Forelimb muscle (tissue), 1 donor: ENCODE measurements around the gene IGFBP6. TPM values are rescaled to one million over a fixed set of nuclear protein-coding genes. Genes with fewer than 3 reads are reported as not detected.
A peak's percentile ranks its signal among the peaks of the same experiment; 100 is the strongest.
"Not testable (repeated sequence)": the region's sequence is repeated elsewhere in the genome, so short reads cannot be mapped to it uniquely, and the experiment has no call there.

Experiments
- DNase-seq: peaks from one replicate; pipeline ENCODE4 v3.0.0-alpha.2; 2013; ENCODE audit warnings: low read depth
- polyA plus RNA-seq: library from polyadenylated mRNA; unstranded; fragments of 120-200 nt; gene quantifications from one replicate; pipeline ENCODE4 v1.2.1, GENCODE V29; 2013; ENCODE audit not compliant: insufficient read length

The IGFBP6 gene
- polyA plus RNA-seq, 1 donor: 59.2 TPM

DNA sequence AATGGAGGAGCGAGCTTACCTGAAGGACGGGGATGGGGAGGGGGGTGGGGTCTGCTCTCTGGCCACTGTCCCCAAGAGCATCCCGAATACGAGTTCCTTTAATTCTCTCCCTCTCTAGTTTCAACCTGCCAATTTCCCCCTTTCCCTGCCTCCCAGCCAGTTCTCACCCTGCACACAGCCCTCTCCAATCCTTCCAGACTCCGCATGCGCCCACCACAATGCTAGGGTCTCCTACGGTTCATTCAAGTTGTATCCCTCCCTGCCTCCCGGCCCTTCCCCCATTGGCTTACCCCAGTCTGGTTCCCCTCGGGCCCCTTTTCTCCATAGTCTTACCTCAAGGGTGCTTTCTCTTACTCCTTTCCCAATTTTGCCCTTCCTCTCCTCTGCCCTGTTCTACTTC is 708 bp upstream of the IGFBP6 start:
- DNase-seq: no peak

DNA sequence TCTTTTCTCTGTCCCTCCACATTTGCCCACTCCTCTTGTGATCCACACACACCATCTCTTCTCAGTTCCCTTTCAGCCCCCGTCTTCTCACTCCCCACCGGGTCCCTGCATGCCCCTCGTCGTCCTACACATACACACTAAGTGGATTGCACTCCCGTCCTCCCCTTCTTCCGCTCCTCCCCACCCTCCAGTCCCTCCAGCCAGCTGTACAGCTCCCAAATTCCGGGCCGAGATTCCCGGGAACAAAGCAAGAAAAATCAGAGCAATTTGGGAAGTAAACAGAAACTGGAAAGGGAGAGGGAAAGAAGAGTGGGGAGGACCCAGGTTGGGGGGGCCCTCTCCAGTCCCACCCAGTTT is 282 bp upstream of the IGFBP6 start:
- DNase-seq: no peak

DNA sequence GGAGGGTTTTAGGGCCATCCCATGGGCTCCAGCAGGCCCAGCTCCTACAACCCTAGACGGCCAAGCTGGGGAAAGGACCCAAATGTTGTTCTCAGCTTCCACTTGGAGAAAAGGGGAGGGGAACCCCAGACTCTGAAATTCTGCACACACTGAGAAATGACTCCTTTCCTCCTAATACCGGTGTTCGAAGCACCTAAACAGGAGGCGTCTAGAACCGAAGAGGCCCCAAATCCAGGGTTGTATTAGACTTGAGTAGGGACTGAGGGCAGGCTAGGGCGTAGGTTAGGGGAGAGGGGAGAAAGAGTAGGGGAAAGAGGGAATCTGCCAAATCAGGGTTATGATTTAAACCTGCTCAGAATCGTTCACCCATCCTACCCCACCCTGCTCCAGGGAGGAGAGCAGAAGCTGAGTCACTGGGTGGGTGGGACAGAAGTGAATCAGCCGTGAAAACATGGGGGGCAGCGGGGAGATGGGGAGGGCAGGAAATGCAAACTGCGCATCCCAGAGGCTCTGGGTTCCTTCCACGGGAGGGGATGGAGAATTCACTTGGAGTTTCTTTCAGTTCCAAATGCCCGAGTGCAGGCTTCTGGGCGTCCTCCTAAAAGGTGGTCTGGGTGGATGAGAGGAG is 1.0 kb downstream of the IGFBP6 start:
- no peak for DNase-seq

DNA sequence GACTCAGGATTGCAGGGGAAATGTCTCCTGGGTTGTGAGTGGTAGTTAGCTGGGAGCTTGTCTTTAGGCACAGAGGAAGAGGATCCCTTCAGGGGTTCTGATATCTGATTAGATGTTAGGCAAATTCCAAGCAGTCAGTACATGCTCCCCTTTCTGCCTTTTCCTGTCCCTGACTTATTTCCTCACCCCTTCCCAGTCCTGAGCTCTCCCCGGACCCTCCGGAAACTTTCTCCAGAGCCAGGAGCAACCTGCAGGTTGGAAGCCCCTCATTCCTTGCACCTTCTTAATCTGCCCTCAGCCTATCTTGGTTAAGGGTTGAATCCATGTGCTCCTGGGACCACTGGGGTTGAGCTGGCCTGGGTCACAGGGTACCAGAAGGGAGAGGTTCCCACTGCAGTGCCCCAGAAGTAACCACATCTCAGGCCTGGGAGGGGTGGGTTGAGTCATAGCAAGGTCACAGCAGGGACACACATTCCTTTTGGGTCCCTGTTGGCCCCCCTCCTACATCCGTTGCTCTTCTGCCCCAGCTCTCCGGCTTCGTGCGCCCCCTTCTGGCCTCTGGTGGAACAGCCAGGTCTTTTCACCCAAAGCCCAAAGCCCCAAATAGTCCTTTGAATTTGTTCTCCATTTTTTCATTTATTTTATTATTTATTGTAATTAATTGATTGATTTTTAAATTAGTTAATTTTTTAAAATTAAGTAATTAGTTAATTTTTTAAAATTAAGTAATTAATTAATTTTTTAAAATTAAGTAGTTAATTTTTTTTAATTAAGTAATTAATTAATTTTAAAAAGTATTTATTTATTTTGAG is 1.8 kb downstream of the IGFBP6 start:
- peak; percentile 73 for DNase-seq

DNA sequence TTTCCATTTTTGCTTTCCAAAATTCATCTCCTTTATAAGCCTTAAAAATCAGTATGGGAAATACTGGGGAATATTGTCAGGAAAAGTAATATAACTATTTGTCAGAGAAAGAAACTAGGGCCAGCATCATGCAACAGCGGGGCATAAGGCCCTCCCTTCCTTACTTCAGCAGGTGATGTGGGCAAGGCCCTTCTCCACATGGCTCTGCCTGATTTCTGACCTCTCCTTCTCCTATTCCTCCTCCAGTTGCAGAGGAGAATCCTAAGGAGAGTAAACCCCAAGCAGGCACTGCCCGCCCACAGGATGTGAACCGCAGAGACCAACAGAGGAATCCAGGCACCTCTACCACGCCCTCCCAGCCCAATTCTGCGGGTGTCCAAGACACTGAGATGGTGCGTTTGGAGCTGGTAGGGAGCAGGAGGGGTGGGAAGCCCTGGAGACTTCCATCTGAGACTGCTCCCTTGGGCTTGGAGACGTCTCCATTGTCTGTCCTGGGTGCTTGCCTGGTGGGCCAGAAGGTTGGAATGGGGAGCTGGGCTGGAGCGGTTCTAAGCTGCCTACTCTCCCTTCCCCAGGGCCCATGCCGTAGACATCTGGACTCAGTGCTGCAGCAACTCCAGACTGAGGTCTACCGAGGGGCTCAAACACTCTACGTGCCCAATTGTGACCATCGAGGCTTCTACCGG is 3.1 kb downstream of the IGFBP6 start:
- DNase-seq: no peak

DNA sequence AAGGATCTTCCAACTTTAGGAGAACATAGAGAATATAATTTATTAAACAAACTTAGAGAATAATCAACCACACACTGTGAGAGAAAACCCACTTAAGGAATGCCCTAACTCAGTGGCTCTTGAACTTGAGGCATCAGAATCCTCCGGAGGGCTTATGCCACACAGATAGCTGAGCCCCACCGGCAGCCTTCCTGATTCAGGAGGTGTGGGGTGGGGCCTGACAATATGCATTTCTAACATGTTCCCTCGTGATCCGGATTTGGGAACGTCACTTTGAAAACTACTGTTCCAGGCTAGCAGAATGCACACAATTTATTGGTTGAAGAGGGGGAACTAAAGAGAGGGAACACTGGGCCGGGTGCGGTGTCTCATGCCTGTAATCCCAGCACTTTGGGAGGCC is 3.8 kb downstream of the IGFBP6 start:
- no peak for DNase-seq

DNA sequence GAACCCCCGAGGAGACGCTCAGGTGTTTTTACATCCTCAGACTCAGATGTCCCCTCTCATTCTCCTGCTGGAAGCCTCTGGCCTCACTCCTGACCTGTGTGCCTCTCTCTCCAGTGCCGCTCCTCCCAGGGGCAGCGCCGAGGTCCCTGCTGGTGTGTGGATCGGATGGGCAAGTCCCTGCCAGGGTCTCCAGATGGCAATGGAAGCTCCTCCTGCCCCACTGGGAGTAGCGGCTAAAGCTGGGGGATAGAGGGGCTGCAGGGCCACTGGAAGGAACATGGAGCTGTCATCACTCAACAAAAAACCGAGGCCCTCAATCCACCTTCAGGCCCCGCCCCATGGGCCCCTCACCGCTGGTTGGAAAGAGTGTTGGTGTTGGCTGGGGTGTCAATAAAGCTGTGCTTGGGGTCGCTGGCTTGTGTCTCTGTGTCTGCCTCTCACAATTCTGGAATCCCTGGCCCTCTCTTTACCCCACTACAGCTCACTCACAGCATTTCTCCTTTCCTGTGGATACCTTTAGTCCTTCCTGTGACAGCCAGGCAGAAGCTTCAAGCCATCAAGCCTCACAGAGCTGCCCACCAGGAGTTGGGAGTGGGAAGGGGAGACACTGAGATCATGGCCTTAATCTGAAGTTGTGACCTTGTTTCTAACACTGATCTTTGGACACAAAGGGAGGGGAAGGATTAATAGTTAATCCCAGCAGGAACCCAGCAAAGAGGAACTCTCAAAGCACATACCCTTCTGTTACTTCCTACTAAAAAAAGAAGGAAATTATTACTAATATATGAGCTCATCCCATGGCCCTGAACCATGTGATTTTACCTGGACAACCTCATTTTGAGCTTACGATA is 4.7 kb downstream of the IGFBP6 start:
- no peak for DNase-seq

DNA sequence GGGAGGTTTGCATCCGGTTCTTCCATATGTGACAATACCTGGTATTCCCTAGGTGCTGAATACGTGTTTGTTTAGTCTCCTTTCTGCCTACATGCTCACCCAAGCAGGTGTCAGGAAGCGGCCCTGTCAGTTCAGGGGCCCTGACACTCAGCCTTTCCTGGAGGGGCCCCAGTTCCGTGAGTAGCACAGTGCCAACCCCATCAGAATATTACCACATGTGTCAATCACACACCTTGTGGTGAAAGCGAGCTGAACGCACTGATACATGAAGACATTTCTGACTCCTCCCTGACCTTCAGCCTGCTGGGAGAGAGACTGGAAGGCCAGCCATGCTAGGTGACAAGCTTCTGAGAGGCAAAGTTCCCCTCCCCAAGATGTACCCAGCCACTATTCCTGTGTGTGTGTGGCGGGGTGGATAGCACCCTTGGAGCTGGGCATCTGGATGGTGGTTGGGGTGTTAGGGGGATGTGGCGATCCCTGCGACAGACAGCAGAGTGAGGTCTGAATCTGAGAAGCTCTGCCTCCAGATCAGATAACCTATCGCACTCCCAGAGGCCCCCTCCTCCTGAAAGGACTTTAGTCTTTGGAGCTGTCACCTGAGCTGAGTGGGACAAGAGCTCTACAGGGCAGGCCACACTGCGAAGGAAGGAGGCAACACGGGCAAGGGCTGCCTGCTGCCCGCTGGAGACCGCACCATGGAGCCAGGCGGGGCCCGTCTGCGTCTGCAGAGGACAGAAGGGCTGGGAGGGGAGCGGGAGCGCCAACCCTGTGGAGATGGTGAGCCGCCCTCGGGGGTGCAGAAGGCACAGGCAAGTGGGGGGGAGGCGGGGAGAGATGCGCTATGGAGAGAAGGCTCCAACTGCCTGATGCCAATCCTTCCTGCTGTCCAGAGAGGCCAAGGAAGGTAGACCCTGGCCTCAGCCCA is 5.7 kb downstream of the IGFBP6 start, which contains the start of gene SOAT2:
TSS of gene SOAT2 (plus strand) at position 604 of the 925 bp plus-strand sequence. CDS start at position 696, 92 bp downstream.
- DNase-seq: no peak

DNA sequence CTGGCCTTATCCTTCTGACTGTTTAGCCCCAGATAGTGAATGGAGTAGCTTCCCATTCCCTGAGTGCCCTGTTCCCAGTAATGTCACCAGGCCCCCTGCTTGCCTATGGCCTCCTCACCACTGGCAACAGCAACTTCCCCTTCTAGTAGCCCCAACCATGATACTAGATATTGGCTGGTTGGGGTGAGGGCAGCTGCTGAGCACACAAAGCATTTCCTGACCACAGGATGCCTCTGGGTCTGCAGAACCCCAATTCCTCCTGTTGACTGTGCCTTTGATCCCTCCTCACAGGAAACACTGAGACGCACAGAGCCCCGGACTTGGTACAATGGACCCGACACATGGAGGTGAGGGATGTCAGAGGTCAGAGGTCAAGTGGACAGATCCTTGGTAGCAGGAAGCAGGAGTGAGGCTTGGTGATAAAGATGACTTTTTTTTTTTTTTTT is 6.4 kb downstream of the IGFBP6 start:
- no peak for DNase-seq

DNA sequence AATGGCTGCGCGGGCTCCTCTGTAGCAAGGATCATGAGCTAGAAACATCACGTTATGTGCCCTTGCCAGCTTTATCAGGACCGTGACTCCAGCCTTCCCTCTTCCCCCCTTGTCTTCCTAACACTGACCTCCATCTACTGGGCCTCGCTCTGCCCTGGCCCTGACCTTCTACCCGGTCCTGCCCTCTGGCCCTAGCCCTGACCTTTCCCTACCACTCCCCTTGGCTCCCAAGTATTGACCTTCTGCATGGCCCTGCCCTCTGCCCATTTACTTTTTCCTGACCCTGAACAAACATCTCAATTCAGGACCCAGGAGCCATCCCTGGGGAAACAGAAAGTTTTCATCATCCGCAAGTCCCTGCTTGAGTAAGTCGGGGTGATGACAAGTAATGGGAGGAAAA is 7.8 kb downstream of the IGFBP6 start:
- no peak for DNase-seq

DNA sequence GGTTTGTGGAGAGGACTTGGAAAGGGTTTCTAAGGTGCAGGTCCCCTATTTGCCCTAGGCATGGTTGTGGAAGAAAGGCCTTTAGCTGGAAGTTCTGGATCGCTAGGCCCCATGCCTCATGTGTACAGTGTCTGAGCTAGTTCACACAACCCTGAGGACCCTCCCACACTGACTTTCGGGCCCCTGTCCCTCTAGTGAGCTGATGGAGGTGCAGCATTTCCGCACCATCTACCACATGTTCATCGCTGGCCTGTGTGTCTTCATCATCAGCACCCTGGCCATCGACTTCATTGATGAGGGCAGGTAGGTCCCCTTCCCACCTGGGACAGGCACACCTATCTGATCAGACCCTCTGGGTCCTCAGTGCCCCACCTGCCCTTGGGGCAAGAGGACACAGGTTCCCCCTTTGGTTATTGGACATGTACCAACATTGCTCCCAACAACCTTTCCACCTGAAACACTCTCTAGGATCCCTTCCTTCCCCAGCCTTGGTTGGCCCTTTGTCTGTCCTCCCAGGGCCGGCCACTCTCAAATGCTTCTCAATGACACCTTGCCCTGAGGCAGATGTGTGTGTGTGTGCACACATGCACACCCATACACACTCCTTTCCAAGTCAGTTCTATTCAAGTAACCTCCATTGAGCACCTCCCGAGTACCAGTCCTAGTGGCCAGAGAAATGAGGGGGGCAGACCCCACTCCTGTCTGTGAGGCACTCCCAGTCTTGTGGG is 8.4 kb downstream of the IGFBP6 start:
- DNase-seq: no peak

DNA sequence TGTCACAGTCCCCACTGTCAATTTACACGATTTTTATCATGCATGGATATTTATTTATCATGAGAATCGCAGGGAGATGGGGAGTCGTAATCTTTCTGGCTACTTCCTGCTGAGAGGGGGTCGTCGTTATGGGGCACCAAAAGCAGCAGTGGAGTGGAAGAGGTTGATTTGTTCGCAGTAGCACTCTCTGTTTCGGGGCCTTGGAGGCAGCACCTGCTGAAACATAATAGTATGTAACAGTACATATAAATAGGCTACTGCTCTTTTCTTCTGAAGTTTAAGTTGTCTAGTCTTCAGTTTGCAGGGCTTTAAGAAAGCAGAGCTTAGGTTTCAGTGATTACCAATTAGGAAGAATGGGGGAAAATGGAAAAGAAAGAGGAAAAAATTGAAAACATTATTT is 9.7 kb downstream of the IGFBP6 start:
- DNase-seq: no peak

DNA sequence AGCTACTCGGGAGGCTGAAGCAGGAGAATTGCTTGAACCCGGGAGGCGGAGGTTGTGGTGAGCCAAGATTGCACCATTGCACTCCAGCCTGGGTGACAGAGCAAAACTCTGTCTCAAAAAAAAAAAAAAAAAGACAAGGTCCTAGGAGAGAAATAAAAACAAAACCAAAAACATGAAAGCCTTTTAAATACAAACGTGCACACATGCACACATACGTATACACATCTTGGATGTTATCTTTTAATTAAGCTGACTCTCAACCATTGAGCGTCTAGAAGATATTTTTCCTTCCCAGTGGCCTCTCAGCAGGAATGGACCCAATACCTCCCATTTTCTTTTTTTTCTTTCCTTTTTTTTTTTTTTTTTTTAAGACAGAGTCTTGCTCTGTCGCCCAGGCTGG is 15.0 kb downstream of the IGFBP6 start:
- not testable (repeated sequence) for DNase-seq

DNA sequence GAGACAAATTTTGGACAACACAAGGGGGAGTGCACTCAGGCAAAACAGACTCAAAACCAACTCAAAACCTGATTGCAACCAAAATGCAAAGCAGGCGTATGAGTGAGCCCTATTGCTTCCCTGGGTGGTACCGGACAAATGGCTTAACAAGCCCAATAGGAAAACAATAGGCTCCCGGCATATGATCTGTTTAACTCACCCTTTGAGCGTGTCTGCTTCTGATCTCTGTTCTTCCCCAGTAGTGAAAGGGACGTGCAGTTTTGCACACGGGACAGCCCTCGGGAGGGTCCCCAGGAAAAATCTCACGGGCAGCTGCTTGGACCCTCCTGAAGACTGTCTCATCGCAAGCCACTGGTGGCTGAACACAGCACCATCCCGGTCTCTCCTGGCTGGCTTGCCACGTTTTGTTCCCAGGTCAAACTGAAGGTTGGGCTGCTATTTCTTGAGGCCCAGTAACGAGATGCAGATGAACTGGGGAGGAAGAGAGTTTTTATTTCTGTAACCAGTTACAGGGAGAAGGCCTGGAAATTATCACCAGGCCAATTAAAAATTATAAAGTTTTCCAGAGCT is 15.8 kb downstream of the IGFBP6 start:
- DNase-seq: no peak

DNA sequence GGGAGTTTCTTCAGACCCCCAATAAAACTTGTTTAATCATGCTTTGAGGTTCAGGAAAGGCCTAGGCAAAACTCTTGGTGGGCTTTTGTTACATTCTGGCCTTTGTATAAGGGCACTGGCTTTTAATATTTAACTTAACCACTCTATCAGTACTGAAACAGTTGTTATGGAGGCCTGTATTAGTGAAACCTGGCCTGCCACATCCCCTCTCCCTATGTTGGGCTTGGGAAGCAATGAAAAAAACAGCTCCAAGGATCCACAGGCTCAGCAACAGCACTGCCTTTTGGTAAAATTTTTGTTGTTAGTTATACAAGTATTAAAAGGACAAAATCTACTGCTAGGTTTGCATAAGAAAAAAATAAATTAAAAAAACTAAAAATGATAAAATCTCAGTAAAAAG is 16.5 kb downstream of the IGFBP6 start:
- DNase-seq: no peak

DNA sequence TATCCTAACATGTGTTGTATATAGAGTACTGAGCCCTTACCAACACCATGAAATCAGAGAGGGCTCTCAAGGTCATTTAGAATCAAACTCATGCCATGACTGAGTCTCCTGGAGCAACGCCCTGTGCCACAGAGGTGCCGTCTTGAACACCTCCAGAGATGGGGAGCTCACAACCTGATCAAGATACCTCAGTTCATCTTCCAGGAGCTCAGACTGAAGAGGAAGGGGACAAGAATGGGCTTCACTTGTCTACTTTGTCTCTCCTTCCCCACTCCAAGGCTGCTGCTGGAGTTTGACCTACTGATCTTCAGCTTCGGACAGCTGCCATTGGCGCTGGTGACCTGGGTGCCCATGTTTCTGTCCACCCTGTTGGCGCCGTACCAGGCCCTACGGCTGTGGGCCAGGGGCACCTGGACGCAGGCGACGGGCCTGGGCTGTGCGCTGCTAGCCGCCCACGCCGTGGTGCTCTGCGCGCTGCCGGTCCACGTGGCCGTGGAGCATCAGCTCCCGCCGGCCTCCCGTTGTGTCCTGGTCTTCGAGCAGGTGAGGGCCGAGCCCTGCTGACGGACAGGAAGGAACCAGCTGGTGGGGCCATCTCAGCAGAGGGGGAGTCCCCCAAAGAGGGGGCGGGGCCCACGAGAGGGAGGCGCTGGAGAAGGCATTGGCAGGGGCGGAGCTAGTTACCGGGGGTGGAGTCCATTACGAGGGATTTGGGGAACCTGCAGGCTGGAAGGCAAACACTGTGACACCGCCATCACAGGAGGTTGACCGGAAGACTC is 17.8 kb downstream of the IGFBP6 start:
- DNase-seq: no peak

DNA sequence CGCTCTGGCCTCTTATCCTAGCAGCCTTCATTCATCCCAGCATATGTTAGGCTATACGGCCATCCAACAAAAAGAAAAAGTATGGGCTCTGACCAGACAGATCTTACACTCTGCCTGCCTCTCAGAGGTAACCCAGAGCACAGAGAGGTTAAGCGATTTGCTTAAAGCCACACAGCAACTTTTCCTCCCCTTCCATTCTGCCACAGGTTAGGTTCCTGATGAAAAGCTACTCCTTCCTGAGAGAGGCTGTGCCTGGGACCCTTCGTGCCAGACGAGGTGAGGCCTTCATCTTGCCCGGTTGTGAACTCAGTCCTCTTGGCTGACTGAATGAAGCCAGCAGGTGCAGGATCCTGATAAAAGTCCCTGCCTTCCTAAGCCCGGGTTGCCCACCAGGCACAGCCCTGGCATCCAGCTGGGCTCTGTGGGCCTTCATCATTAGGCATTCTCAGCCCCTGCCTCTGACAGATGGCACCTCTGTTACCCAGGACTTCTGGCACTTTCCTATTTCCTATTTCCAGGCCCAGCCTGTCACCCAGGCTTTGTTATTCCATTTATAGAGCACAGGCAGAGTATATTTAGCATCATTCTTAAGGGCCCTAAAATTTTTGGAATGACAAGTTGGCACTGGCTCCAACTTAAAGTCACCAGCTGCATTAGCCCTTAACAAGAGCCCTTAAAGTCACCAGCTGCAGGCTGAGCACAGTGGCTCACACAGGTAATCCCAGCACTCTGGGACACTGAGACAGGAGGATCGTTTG is 18.6 kb downstream of the IGFBP6 start:
- DNase-seq: no peak

DNA sequence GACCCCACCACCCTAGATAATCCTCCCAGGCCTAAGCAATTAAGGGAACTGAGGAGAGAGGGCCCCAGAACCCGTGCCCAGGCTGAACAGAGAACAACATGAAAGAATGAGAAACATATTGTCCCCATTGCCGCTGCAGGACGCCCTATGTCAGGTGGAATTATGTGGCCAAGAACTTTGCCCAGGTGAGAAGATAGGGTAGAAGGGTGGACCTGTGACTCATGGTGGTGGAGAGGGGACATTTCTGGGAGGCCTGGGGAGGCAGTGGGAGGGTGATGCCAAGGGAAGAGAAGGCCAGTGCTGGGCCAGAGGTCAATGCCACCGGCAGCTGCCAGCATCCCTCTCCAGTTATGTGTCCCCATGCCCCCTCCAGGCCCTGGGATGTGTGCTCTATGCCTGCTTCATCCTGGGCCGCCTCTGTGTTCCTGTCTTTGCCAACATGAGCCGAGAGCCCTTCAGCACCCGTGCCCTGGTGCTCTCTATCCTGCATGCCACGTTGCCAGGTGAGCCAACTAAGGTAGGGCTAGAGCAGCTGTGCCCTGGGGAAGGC is 21.4 kb downstream of the IGFBP6 start:
- no peak for DNase-seq
